TTC549 (cell line): ENCODE results near the gene COL9A3.
A peak's percentile ranks its signal among the peaks of the same experiment; 100 is the strongest.

ENCODE experiments used
- FAIRE-seq: peaks from 2 replicates; lab custom pipeline; 2012; peaks lifted over from hg19 to GRCh38; lab: Jason Lieb, UNC

The COL9A3 gene

DNA sequence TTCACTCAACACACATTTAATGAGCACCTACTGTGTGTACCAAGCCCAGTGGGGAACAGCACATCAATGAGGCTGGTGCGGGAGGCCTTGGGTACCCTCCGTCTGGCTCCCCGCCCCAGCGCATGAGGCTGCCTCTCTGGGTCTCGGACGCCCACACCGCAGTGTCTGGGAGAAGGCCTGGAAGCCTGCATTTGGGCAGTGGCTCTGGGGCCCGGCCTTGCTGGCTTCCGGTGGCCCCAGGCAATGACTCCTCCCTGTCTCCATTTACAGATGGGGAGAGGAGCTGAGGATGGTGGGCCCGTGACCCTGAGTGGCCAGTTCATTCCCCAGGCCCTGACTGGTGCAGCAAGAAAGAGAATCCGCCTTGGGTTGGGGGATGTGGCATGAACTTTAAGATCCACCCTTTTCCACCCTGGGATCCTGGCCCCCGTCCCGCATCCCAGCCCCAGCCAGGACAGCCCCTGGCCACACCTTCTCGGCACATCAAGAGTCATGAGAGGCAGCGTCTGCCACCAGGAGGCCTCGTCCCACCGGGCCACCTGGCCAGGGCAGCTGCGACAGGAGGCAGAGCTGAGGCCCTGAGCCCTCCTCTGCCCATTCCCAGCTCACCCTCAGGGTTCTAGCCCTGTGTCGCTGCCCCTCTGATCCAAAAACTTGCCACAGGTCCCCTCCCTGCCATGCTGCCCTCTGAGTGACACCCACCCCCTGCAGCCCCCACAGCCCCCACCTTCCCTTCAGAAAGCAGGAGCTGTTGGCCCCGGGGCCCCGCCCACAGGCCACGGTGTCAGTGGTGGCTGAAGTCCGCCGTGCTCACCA, 38.0 kb upstream of the COL9A3 start:
- FAIRE-seq: no peak

DNA sequence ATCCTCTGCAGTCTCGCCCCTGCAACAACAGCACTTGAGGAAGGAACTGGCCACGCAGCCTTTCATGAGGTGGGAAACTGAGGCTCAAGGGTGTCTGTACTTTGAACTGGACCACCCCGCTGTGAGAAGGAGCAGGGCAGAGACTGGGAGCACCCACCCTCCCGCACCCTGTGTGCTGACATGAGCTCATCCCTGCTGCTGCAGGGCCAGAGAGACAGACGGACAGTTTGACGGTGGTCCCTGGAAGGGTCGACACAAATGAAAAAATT, 37.5 kb upstream of the COL9A3 start:
- no peak for FAIRE-seq

DNA sequence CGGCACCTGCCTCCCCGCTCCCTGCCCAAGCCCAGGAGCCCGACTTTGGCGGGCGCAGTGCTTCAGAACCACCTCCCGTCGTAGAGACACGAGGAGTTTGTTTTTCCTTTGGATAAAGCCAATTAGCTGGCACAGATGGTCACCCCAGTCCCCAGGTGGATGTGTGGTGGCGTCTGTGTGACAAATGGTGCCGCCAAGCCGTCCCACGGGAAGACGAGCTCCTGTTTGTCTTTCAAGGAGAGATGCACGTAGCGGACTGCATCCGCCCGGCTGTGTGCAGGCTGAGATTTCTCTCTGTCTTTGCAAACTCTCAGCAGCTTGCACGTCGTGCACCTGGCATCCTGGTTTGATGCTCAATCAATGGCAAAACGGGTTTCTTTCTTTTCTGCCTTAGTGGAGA, 36.6 kb upstream of the COL9A3 start:
- no peak for FAIRE-seq

GRCh38 chr20:62780696-62781095, 36.2 kb upstream of the COL9A3 start:
- no peak for FAIRE-seq

GRCh38 chr20:62782149-62782892, 34.5 kb upstream of the COL9A3 start:
- no peak for FAIRE-seq

DNA sequence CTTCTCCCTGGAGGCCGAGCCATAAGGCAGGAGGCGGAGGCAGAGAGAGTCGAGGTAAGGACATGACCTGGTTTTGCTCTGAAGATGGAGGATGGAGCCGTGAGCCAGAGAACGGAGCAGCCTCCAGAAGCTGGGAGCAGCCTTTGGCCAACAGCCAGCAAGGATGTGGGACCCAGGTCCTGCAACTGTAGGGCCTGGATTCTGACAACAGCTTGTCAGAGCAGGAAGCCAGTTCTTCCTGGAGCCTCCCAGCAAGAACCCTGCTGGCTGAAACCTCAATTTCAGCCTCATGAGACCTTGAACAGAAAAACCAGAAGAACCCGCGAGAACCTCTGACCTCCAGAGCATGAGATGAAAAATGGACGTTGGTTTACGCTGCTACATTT, 34.0 kb upstream of the COL9A3 start:
- FAIRE-seq: no peak

DNA sequence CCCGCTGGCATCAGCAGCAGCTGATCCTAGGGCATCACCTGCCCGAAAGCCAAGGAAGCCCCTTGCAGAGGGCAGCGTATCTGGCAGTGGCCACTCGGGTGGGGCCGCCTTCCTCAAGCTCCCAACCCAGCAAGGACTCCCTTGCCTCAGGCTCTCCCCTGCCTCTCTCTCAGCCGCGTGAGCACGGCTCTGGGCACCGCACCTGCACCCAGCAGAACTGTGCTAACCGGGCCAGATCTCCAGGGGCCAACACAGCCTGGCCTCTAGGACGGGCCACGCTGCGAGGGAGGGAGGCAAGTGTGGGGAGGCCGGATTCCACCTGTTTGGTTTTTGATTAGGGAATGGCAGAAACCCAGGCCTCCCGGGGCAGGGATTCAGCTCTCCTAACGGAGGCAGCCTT, 32.4 kb upstream of the COL9A3 start:
- FAIRE-seq: no peak

DNA sequence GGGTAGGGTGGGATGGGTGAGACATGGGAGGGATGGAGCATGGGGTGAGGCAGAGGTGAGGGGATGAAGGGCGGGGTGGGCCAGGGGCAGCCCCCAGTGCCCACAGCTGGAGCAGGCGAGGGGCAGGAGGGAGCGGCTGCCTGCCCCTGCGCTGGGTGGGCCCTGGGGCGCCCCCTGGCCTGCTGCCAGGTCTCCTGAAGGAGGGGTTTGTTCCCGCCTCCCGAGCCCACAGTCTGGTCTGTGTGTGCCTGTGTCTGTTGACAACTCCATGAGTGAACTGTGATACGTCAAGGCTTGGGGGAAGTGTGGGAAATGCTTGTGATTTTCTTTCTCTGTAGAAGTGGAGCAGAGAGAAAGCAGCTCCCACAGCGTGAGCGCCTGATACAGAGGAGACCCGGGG, 31.5 kb upstream of the COL9A3 start:
- no peak for FAIRE-seq

DNA sequence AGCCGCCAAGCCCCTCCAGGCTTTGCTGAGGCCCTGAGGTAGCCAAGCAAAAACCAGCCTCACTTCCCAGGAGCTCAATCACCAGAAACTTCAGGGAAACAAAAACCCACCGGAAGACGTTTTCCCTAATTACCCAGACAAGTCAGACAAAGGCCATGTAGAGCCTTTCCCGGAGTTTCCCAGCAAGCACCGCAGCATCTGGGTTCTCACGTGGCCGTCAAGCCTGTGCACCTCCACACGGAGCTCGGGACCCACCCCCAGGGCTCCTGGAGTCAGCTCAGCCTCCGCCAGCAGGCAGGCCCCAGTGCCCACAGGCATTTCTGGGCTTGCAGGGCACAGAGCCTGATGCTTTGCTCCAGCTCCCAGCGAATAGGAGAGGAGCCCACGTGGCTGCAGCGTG, 30.7 kb upstream of the COL9A3 start:
- no peak for FAIRE-seq

GRCh38 chr20:62787321-62787720, 29.5 kb upstream of the COL9A3 start:
- no peak for FAIRE-seq

DNA sequence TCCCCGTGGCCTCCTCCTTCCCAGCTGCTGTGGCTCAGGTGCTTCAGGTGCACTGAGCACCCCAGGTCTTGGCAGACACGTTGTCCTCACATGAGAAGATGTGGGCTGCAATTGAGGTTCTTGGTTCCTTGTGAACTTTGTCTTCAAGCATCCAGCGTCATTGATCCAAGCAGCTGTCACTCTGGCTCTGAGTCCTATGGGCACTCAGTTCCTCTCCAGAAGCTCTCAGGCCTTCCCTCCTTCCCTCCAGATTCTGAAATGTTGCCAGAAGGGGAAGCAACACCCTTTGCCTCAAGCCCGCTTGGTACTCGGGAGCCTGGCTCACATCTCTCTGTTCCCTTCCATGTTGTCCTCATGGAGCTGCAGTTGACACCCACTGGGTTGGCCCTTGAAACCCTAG, 29.0 kb upstream of the COL9A3 start:
- FAIRE-seq: no peak

DNA sequence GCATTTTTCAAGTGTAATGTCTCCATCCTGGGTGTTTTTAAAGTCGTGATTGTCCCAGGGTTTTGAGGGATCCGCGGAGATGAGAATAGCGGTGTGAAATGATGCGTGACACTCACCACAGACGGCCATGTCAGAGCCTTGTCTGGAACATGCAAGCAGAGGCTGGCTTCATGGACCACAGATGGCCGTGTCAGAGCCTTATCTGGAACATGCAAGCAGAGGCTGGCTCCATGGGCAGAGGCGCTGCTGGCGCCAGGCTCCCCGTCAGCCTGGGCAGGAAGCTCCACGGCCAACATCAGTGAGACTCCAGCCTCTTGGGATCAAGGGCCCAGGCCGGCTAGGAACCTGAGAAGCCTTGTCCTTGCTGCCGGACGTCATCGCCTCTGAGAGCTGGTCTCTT, 28.2 kb upstream of the COL9A3 start:
- no peak for FAIRE-seq

GRCh38 chr20:62790075-62790474, 26.8 kb upstream of the COL9A3 start:
- no peak for FAIRE-seq

DNA sequence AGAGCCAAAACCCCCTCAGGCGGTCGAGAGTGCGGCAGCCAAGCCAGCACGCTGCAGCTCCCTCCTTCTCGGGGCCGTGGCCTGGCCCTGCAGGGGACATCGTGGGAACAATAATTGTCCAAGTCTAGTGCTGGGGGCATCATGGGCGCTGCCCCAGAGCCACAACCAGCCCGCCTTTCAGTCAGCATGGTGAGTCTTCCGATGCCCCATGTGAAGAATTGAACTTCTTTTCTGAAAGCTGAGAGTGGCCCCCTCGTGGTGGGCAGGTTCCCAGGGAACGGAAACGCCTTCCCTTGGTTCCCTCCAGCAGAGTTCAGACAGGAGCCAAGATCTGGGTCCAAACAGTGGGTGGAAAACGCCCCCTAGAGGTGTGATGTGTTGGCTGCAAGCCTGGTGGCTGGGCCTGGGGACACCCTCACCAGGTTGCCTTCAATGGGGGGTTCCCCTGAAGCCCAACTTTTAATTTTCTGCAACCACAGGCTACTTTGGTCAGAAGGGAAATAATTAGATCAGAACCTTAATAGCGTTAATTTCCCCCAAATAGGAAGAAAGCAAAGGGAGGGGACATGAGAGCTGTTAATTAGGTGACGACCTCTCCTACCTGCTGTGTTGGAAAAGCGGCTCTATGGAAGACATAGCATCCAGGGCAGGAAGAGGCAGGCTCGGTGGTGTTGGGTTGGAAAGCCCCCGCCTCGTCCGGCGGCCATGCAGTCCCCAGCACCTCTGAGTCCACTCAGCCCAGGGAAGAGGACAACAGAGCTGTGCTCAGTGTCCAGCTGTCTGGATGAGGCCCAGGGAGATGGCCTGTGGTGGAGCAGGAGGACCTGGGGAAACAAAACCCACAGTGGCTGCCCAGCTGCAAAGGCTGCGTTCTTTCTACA, 25.3 kb upstream of the COL9A3 start:
- peak; percentile 7 for FAIRE-seq

GRCh38 chr20:62792182-62792939, 24.5 kb upstream of the COL9A3 start:
- FAIRE-seq: no peak

GRCh38 chr20:62792940-62793756, 23.7 kb upstream of the COL9A3 start:
- FAIRE-seq: no peak

- no peak for FAIRE-seq
Observed at GRCh38 chr20:62793757-62794006, 23.2 kb upstream of the COL9A3 start.

- FAIRE-seq: no peak
Observed at GRCh38 chr20:62794007-62794724, 22.7 kb upstream of the COL9A3 start.

DNA sequence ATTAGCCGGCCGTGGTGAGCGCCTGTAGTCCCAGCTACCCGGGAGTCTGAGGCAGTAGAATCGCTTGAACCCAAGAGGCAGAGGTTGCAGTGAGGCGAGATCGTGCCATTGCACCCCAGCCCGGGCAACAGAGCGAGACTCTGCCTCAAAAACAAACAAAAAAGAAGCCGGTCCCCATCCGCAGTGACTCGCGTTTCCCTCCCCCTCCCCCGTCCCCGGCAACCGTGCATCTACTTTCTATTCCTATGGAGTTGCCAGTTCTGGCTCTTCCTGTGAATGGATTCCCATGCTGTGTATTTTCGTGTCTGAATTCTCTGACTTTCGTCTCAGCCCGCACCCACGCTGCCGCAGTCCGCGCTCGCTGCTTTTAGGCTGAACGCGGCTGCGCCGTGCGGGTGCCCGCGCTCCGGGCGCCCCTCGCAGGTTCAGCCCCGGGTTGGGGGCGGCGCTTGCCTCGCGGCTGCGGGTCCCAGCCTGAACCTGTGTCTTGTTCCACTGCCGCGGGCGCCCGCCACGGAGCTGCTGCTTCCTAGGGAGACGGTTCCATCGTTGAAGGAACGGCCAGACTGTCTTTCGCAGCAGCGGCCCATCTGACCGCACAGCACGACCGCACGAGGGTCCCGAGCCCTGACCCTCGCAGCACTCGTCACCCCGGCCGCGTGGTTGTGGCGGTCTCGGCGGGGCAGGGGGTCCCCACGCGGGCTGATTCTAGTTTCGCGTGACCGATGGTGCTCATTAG, 21.7 kb upstream of the COL9A3 start:
- FAIRE-seq: no peak

DNA sequence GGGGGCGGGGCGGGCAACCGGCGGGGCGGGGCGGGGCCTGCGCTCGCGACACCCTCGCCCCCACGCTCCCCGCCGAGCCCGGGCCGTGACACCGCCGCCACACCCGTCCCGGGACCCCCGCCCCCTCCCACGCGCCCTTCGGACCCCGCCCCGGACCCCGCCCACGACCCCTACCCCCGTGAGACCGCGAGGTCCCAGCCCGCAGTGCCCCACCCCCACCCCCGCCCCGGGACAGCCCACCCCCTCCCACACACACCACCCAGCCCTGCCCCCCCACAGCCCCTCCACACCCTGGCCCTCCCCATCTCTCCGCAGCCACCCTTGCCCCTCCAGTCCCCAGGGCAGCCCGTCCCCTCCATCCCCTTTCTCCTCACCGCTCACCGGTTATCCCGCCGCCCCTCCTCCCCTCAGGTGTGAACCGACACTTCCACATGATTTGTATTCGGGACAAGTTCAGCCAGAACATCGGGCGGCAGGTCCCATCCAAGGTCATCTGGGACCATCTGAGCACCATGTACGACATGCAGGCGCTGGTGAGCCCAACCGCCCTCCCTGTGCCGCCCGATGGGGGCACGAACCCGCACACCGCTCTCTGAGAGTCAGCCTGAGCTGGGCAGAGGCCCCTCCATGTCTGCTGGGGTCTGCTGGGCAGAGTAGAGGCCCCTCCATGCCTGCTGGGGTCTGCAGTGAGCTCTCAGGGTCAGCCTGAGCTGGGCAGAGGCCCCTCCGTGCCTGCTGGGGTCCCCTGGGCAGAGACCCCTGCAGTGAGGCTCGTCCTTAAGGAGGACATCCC, 20.0 kb upstream of the COL9A3 start:
- FAIRE-seq: no peak
